Parathyroid adenoma (tissue), 2 donors: Measurements from ENCODE around the gene ALDH1A1.

Experiments used
- H2AFZ ChIP-seq: fragments of 300-600 bp; sonication (generic); one replicate; pipeline ENCODE4 v1.7.0; 2017; ENCODE audit warnings: antibody characterized with exemption, mild to moderate bottlenecking
- H3K27ac ChIP-seq: fragments of 300-600 bp; sonication (generic); one replicate; pipeline ENCODE4 v1.7.0; 2017
- H3K27me3 ChIP-seq: fragments of 300-600 bp; sonication (generic); one replicate; pipeline ENCODE4 v1.7.0; 2017; ENCODE audit warnings: low read length; ENCODE audit not compliant: control insufficient read depth, insufficient read depth
- H3K36me3 ChIP-seq: fragments of 300-600 bp; sonication (generic); one replicate; pipeline ENCODE4 v1.7.0; 2017; ENCODE audit warnings: low read length; ENCODE audit not compliant: control insufficient read depth, insufficient read depth
- H3K4me1 ChIP-seq: fragments of 300-600 bp; sonication (generic); one replicate; pipeline ENCODE4 v1.7.0; 2017; ENCODE audit warnings: control low read depth
- H3K4me2 ChIP-seq: fragments of 300-600 bp; sonication (generic); one replicate; pipeline ENCODE4 v1.7.0; 2017; ENCODE audit warnings: low read length
- H3K4me3 ChIP-seq: fragments of 300-600 bp; sonication (generic); one replicate; pipeline ENCODE4 v1.7.0; 2017; ENCODE audit warnings: low read depth, low read length
- H3K79me2 ChIP-seq: fragments of 300-600 bp; sonication (generic); one replicate; pipeline ENCODE4 v1.7.0; 2017; ENCODE audit warnings: control low read depth
- H3K9ac ChIP-seq: fragments of 300-600 bp; sonication (generic); one replicate; pipeline ENCODE4 v1.7.0; 2017; ENCODE audit warnings: mild to moderate bottlenecking
- H3K9me3 ChIP-seq: fragments of 300-600 bp; sonication (generic); one replicate; pipeline ENCODE4 v1.7.0; 2017; ENCODE audit warnings: low read length; ENCODE audit not compliant: control insufficient read depth
- TF ChIP-seq, protein P1 (sequence below): fragments of 300-600 bp; sonication (generic); IDR thresholded peaks from one replicate; pipeline ENCODE4 v1.7.0; 2017; ENCODE audit warnings: antibody characterized with exemption, mild to moderate bottlenecking
- donor health status: primary hyperparathyroidism.

Gene ALDH1A1

GRCh38 chr9:72888943-72889342 lies 63.9 kb downstream of the ALDH1A1 start:
- TF ChIP-seq, protein P1, sequence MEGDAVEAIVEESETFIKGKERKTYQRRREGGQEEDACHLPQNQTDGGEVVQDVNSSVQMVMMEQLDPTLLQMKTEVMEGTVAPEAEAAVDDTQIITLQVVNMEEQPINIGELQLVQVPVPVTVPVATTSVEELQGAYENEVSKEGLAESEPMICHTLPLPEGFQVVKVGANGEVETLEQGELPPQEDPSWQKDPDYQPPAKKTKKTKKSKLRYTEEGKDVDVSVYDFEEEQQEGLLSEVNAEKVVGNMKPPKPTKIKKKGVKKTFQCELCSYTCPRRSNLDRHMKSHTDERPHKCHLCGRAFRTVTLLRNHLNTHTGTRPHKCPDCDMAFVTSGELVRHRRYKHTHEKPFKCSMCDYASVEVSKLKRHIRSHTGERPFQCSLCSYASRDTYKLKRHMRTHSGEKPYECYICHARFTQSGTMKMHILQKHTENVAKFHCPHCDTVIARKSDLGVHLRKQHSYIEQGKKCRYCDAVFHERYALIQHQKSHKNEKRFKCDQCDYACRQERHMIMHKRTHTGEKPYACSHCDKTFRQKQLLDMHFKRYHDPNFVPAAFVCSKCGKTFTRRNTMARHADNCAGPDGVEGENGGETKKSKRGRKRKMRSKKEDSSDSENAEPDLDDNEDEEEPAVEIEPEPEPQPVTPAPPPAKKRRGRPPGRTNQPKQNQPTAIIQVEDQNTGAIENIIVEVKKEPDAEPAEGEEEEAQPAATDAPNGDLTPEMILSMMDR: no peak
- Histone ChIP-seq H3K27me3 (no peaks in the 10 kb centered on the region), H3K4me1 (no peaks in the 10 kb centered on the region), H3K9ac (no peak overlapping the region), H3K79me2 (no peaks in the 10 kb centered on the region), H3K4me3 (no peak overlapping the region), H3K4me2 (no peak overlapping the region), H2AFZ (no peak overlapping the region), H3K9me3 (no peaks in the 10 kb centered on the region), H3K36me3 (no peaks in the 10 kb centered on the region), H3K27ac (no peak overlapping the region)

- TF ChIP-seq, protein P1: no peak
Measured at GRCh38 chr9:72888067-72888466, 64.8 kb downstream of the ALDH1A1 start.

GRCh38 chr9:72886386-72886785 lies 66.5 kb downstream of the ALDH1A1 start:
- Histone ChIP-seq H3K9me3 (no peaks in the 10 kb centered on the region), H3K79me2 (no peaks in the 10 kb centered on the region), H3K9ac (no peak overlapping the region), H3K4me3 (no peak overlapping the region), H3K4me2 (no peak overlapping the region), H2AFZ (no peak overlapping the region), H3K27me3 (no peaks in the 10 kb centered on the region), H3K4me1 (no peaks in the 10 kb centered on the region), H3K36me3 (no peaks in the 10 kb centered on the region), H3K27ac (no peak overlapping the region)
- TF ChIP-seq, protein P1: no peak

More at GRCh38 chr9:72888067-72888466, 64.8 kb downstream of the ALDH1A1 start:
- no peaks in the 10 kb centered on the region for H3K27me3 ChIP-seq
- no peak overlapping the region for H3K4me2 ChIP-seq
- no peaks in the 10 kb centered on the region for H3K4me1 ChIP-seq
- no peaks in the 10 kb centered on the region for H3K79me2 ChIP-seq
- no peak overlapping the region for H2AFZ ChIP-seq
- H3K4me3 ChIP-seq: no peak overlapping the region
- no peaks in the 10 kb centered on the region for H3K9me3 ChIP-seq
- no peak overlapping the region for H3K9ac ChIP-seq
- H3K27ac ChIP-seq: no peak overlapping the region
- no peaks in the 10 kb centered on the region for H3K36me3 ChIP-seq

DNA sequence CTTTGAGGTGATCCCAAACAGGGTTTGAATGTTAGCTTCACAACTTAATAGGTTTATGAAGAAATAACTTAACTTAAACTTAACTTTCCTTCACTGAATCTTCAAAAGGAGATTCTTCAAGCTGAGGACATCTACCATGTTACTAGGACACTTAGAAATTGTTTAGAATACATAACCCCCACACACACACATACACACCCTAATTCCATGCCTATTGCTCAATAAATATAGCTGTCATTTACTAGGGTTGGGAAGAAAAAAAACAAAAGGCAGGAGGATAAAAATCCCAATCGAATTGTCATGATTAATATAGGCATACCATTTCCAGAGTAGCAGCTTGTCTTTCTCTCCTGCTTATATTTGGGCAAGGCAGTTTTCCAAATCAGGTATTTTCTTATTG lies 68.3 kb downstream of the ALDH1A1 start:
- Histone ChIP-seq H3K36me3 (no peaks in the 10 kb centered on the region), H3K9ac (no peak overlapping the region), H3K4me1 (no peaks in the 10 kb centered on the region), H3K27me3 (no peaks in the 10 kb centered on the region), H3K4me3 (no peak overlapping the region), H3K4me2 (no peak overlapping the region), H3K27ac (no peak overlapping the region), H3K9me3 (no peaks in the 10 kb centered on the region), H3K79me2 (no peaks in the 10 kb centered on the region), H2AFZ (no peak overlapping the region)
- TF ChIP-seq, protein P1: no peak

GRCh38 chr9:72883875-72884274 lies 69.0 kb downstream of the ALDH1A1 start:
- Histone ChIP-seq H3K9me3 (no peaks in the 10 kb centered on the region), H3K27me3 (no peaks in the 10 kb centered on the region), H3K36me3 (no peaks in the 10 kb centered on the region), H2AFZ (no peak overlapping the region), H3K9ac (no peak overlapping the region), H3K4me3 (no peak overlapping the region), H3K79me2 (no peaks in the 10 kb centered on the region), H3K4me1 (no peaks in the 10 kb centered on the region), H3K4me2 (no peak overlapping the region), H3K27ac (no peak overlapping the region)
- TF ChIP-seq, protein P1: no peak
